HEK293 (cell line): ENCODE data around the gene INPP4B.

Source experiments
- CTCF ChIA-PET: fragments of 350-600 bp; formaldehyde crosslinking; extraction: SDS; loops from one replicate; lab custom pipeline; 2021; ENCODE audit warnings: antibody characterized with exemption; lab: Yijun Ruan, JAX
- POLR2A ChIA-PET: fragments of 300-600 bp; formaldehyde crosslinking; extraction: SDS; loops from one replicate; lab custom pipeline; 2020; ENCODE audit warnings: antibody characterized with exemption, inconsistent platforms; lab: Yijun Ruan, JAX
- H3K27ac ChIP-seq: fragments of 200-500 bp; sonication (Bioruptor generic); 2 replicates; pipeline ENCODE4 v1.5.1; 2014; ENCODE audit warnings: low read depth, low read length, control low read depth, inconsistent platforms; ENCODE audit errors: extremely low read depth
- H3K36me3 ChIP-seq, 2 experiments: fragments of 200-500 bp in 1 of 2; sonication (Bioruptor generic) in 1 of 2; 1 replicate in 1 of 2; 2 replicates in 1 of 2; pipeline ENCODE4 v1.5.1; 2014 to 2017; ENCODE audit warnings: inconsistent platforms in 2 of 2, low read length in 2 of 2; ENCODE audit not compliant: control insufficient read depth in 2 of 2, insufficient read depth in 1 of 2
- H3K4me1 ChIP-seq: fragments of 200-500 bp; sonication (Bioruptor generic); 2 replicates; pipeline ENCODE4 v1.5.1; 2014; ENCODE audit warnings: mild to moderate bottlenecking, low read length, inconsistent platforms; ENCODE audit not compliant: control insufficient read depth, insufficient read depth
- H3K4me3 ChIP-seq: 2 replicates; pipeline ENCODE4 v1.5.1; 2011; ENCODE audit warnings: low read depth, mild to moderate bottlenecking, control low read depth, low read length, moderate library complexity
- H3K9me3 ChIP-seq: fragments of 200-500 bp; sonication (Bioruptor generic); 2 replicates; pipeline ENCODE4 v1.5.1; 2014; ENCODE audit warnings: low read depth, low read length, inconsistent platforms; ENCODE audit not compliant: control insufficient read depth, insufficient read depth
- IKZF3 ChIP-seq: fragments of 450-650 bp; IDR thresholded peaks from 2 replicates; pipeline ENCODE4 v1.5.0; 2018; ENCODE audit warnings: missing biosample characterization, mild to moderate bottlenecking, missing genetic modification characterization, moderate library complexity
- KLF9 ChIP-seq: fragments of 450-650 bp; formaldehyde crosslinking; IDR thresholded peaks from 2 replicates; pipeline ENCODE4 v1.5.1; 2016; ENCODE audit warnings: missing biosample characterization, missing genetic modification characterization, low read depth
- MEIS1 ChIP-seq: sonication (generic); formaldehyde crosslinking; IDR thresholded peaks from 2 replicates; pipeline ENCODE4 v1.8.1; 2022; ENCODE audit warnings: missing genetic modification reagents, mild to moderate bottlenecking, borderline replicate concordance
- PRDM10 ChIP-seq: fragments of 450-650 bp; formaldehyde crosslinking; IDR thresholded peaks from 2 replicates; pipeline ENCODE4 v1.5.1; 2016; ENCODE audit warnings: missing biosample characterization, missing genetic modification characterization
- SALL2 ChIP-seq: fragments of 450-650 bp; formaldehyde crosslinking; IDR thresholded peaks from 2 replicates; pipeline ENCODE4 v1.5.0; 2017; ENCODE audit warnings: missing biosample characterization, mild to moderate bottlenecking, missing genetic modification characterization, borderline replicate concordance
- TCF7L2 ChIP-seq: IDR thresholded peaks from 2 replicates; pipeline ENCODE4 v1.6.1; 2011; ENCODE audit warnings: low read depth, mild to moderate bottlenecking, inconsistent platforms, low read length, moderate library complexity, borderline replicate concordance
- ZFP3 ChIP-seq: fragments of 450-650 bp; formaldehyde crosslinking; IDR thresholded peaks from 2 replicates; pipeline ENCODE4 v1.5.1; 2016; ENCODE audit warnings: low read depth, missing biosample characterization, missing genetic modification characterization
- ZNF10 ChIP-seq: fragments of 450-650 bp; formaldehyde crosslinking; IDR thresholded peaks from 2 replicates; pipeline ENCODE4 v1.5.1; 2017; ENCODE audit warnings: missing biosample characterization, missing genetic modification characterization
- ZNF155 ChIP-seq: fragments of 450-650 bp; formaldehyde crosslinking; IDR thresholded peaks from 2 replicates; pipeline ENCODE4 v1.5.1; 2016; ENCODE audit warnings: missing biosample characterization, missing genetic modification characterization
- ZNF202 ChIP-seq: fragments of 450-650 bp; formaldehyde crosslinking; IDR thresholded peaks from 2 replicates; pipeline ENCODE4 v1.5.1; 2016; ENCODE audit warnings: missing biosample characterization, missing genetic modification characterization, borderline replicate concordance
- ZNF214 ChIP-seq: fragments of 450-650 bp; formaldehyde crosslinking; IDR thresholded peaks from 2 replicates; pipeline ENCODE4 v1.5.1; 2017; ENCODE audit warnings: missing biosample characterization, mild to moderate bottlenecking, missing genetic modification characterization, borderline replicate concordance
- ZNF302 ChIP-seq: fragments of 450-650 bp; formaldehyde crosslinking; IDR thresholded peaks from 2 replicates; pipeline ENCODE4 v1.5.1; 2016; ENCODE audit warnings: missing biosample characterization, missing genetic modification characterization, low read depth
- ZNF341 ChIP-seq: fragments of 450-650 bp; formaldehyde crosslinking; IDR thresholded peaks from 2 replicates; pipeline ENCODE4; 2016; ENCODE audit warnings: low read depth, missing biosample characterization, missing genetic modification characterization
- ZNF354C ChIP-seq: fragments of 450-650 bp; formaldehyde crosslinking; IDR thresholded peaks from 2 replicates; pipeline ENCODE4 v1.5.1; 2016; ENCODE audit warnings: missing biosample characterization, missing genetic modification characterization, low read depth, borderline replicate concordance
- ZNF37A ChIP-seq: fragments of 450-650 bp; IDR thresholded peaks from 2 replicates; pipeline ENCODE4 v1.5.1; 2018; ENCODE audit warnings: missing biosample characterization, missing genetic modification characterization
- ZNF558 ChIP-seq: fragments of 450-650 bp; formaldehyde crosslinking; IDR thresholded peaks from 2 replicates; pipeline ENCODE4 v1.5.1; 2016; ENCODE audit warnings: missing biosample characterization, missing genetic modification characterization
- ZNF561 ChIP-seq: fragments of 450-650 bp; IDR thresholded peaks from 2 replicates; pipeline ENCODE4 v1.5.1; 2018; ENCODE audit warnings: missing biosample characterization, missing genetic modification characterization, borderline replicate concordance
- ZNF704 ChIP-seq: fragments of 450-650 bp; formaldehyde crosslinking; IDR thresholded peaks from 2 replicates; pipeline ENCODE4 v1.5.1; 2016; ENCODE audit warnings: missing biosample characterization, missing genetic modification characterization
- TF ChIP-seq, protein P1 (sequence below): fragments of 450-650 bp; formaldehyde crosslinking; IDR thresholded peaks from 2 replicates; pipeline ENCODE4 v1.5.1; 2016; ENCODE audit warnings: missing biosample characterization, missing genetic modification characterization
- TF ChIP-seq, protein P2 (sequence below): fragments of 450-650 bp; formaldehyde crosslinking; IDR thresholded peaks from 2 replicates; pipeline ENCODE4 v1.5.1; 2016; ENCODE audit warnings: missing biosample characterization, missing genetic modification characterization

The INPP4B gene

DNA sequence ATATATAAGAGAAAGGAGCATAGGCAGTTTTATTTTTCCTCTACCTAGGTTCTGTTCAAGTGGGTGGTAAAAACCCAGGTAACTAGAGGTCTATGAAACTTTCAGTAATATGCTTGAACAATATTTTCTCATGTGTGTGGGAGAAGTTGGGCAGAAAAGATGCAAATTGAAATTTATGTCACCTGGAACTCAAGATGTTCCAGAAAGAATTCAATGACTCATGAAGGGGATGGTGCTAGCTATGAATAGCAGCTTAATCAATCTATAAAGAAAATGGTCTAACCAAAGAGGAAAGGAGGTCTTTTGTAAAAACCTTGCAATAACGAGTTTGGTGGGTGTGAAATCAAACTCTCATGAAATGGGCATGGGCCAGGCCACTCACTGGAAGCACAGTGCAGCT is 263.8 kb downstream of the INPP4B start:
- TF ChIP-seq, protein P1, sequence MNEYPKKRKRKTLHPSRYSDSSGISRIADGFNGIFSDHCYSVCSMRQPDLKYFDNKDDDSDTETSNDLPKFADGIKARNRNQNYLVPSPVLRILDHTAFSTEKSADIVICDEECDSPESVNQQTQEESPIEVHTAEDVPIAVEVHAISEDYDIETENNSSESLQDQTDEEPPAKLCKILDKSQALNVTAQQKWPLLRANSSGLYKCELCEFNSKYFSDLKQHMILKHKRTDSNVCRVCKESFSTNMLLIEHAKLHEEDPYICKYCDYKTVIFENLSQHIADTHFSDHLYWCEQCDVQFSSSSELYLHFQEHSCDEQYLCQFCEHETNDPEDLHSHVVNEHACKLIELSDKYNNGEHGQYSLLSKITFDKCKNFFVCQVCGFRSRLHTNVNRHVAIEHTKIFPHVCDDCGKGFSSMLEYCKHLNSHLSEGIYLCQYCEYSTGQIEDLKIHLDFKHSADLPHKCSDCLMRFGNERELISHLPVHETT, result no peak
- no peak for TF ChIP-seq KLF9 (tag by site-specific recombination)
- ChIA-PET CTCF (interaction anchor here (0.7 kb wide), 1 partner anchor 18 kb away, joined by 3 read pairs; no protein-coding TSS in a partner anchor), POLR2A (no interaction called here)
- Histone ChIP-seq H3K9me3 (no peaks in the 10 kb centered on the region), H3K4me1 (no peaks in the 10 kb centered on the region), H3K4me3 (no peak overlapping the region), H3K27ac (no peak overlapping the region), H3K36me3 (no peaks in the 10 kb centered on the region)

DNA sequence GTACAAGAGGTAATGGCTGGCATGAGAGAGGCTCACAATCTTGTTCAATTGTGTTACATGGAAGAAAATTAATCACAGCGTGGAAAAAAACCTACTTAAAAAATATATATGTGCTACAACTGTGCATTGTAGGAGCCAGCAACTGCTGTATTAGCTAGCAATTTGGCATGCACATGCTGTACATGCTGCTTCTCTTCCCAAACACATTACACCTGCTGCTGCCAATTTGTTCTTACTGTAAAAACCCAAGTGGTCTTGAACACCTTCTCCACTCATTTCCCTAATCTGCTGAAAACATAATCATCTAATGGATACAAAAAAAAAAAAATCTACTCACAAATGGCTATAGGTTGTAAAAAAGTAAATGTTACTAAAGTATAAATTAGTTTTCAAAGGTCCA is 264.2 kb downstream of the INPP4B start:
- Histone ChIP-seq H3K4me1 (no peaks in the 10 kb centered on the region), H3K4me3 (no peak overlapping the region), H3K9me3 (no peaks in the 10 kb centered on the region), H3K36me3 (no peaks in the 10 kb centered on the region), H3K27ac (no peak overlapping the region)
- ChIA-PET CTCF (interaction anchor here (0.7 kb wide), 1 partner anchor 18 kb away, joined by 3 read pairs; no protein-coding TSS in a partner anchor), POLR2A (no interaction called here)
- TF ChIP-seq ZNF341 (tag by site-specific recombination) (no peak), MEIS1 (CRISPR knock-in tag) (no peak), ZNF561 (tag by site-specific recombination) (no peak), ZNF558 (tag by site-specific recombination) (no peak)

GRCh38 chr4:142579443-142579842 is 266.7 kb downstream of the INPP4B start:
- Histone ChIP-seq H3K36me3 (no peaks in the 10 kb centered on the region), H3K9me3 (no peaks in the 10 kb centered on the region), H3K27ac (no peak overlapping the region), H3K4me1 (no peaks in the 10 kb centered on the region), H3K4me3 (no peak overlapping the region)
- TF ChIP-seq ZNF302 (tag by site-specific recombination), result no peak
- no peak for TF ChIP-seq ZNF202 (tag by site-specific recombination)
- TF ChIP-seq, protein P2, sequence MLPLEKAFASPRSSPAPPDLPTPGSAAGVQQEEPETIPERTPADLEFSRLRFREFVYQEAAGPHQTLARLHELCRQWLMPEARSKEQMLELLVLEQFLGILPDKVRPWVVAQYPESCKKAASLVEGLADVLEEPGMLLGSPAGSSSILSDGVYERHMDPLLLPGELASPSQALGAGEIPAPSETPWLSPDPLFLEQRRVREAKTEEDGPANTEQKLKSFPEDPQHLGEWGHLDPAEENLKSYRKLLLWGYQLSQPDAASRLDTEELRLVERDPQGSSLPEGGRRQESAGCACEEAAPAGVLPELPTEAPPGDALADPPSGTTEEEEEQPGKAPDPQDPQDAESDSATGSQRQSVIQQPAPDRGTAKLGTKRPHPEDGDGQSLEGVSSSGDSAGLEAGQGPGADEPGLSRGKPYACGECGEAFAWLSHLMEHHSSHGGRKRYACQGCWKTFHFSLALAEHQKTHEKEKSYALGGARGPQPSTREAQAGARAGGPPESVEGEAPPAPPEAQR (tag by site-specific recombination), result no peak
- TF ChIP-seq ZNF10 (tag by site-specific recombination), result peak; percentile 42; the same call in 1 of the 2 replicates
- POLR2A ChIA-PET, result no interaction called here
- CTCF ChIA-PET, result interaction anchor here (0.7 kb wide), 1 partner anchor 80 kb away, joined by 3 read pairs; no protein-coding TSS in a partner anchor

DNA sequence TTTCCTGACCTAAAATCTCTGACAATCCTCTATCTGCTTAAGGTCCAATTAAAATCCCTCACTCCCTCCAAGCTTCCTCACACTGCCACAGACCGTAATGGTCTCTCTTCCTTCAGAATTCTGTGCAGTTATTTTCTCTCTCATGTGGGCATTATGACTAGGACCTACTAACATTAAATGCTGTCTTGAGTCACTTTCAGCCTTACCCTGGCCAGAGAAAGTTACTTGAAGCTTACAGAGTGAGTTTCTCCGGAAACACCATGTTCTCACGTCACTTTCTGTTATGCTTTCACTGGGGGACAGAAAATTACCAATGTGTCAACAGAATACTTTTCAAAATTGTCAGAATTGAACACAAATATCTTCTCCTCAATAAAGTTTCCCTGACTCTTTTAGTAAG is 271.8 kb downstream of the INPP4B start:
- no peak for TF ChIP-seq ZNF10 (tag by site-specific recombination)
- TF ChIP-seq PRDM10 (tag by site-specific recombination), result no peak
- no peak for TF ChIP-seq ZNF704 (tag by site-specific recombination)
- TF ChIP-seq IKZF3 (tag by site-specific recombination), result no peak
- TF ChIP-seq ZFP3 (tag by site-specific recombination), result no peak
- TF ChIP-seq ZNF354C, result no peak
- no peak for TF ChIP-seq ZNF37A
- no peak for TF ChIP-seq ZNF214
- no peak for TF ChIP-seq ZNF155 (tag by site-specific recombination)
- TF ChIP-seq TCF7L2, result no peak
- TF ChIP-seq SALL2 (tag by site-specific recombination), result no peak
- TF ChIP-seq, all 188 proteins: peak for 0
- H3K36me3 ChIP-seq, result no peaks in the 10 kb centered on the region
- no peak overlapping the region for H3K27ac ChIP-seq
- ChIA-PET POLR2A (no interaction called here), CTCF (interaction anchor here (0.6 kb wide), 1 partner anchor 451 kb away, joined by 4 read pairs; no protein-coding TSS in a partner anchor)
- no peak overlapping the region for H3K4me3 ChIP-seq
- no peaks in the 10 kb centered on the region for H3K4me1 ChIP-seq
- no peaks in the 10 kb centered on the region for H3K9me3 ChIP-seq
